Stimulated activated CD4-positive, alpha-beta T cell treated with anti-CD3 and anti-CD28 coated beads, Interleukin-15, amount 100 ng/mL, for 48 hours (primary cell): ENCODE results near the gene GSTM4.

Source experiments
- DNase-seq, 2 donors: peaks; one replicate each; pipeline ENCODE4 v3.0.0-alpha.2; 2020; ENCODE audit warnings: low read depth in 2 of 2

The GSTM4 gene

DNA sequence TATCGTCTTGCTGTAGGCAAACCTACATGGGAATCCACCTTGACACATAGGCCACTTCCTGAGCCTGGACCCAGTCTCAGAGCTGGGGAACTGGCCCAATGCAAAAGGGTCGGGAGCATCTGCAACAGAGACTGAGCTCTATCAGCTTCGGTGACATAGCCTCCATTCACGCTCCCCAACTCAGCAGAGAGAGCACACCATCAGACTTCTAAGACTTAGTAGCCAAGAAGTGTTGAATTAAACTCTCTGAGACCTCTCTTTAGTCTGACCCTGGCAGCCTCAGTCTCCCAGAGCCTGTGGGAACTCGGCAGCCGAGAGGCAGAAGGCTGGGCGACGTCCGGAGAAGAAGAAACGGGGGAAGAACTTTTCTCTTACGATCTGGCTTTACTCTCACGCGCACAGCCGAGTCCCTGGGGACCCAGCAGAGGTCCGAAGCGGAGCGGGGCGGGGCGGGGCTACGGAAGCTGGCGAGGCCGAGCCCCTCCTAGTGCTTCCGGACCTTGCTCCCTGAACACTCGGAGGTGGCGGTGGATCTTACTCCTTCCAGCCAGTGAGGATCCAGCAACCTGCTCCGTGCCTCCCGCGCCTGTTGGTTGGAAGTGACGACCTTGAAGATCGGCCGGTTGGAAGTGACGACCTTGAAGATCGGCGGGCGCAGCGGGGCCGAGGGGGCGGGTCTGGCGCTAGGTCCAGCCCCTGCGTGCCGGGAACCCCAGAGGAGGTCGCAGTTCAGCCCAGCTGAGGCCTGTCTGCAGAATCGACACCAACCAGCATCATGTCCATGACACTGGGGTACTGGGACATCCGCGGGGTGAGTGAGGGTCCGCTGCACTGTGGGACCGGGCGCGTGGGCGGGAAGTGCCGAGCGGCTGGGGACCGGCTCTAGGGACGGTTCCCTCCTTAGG lies at the start of gene GSTM4:
TSS of gene GSTM4 (plus strand) at position 485 of the 905 bp plus-strand sequence. CDS start at position 776, 291 bp downstream.
- peak; percentile 41 to 73 for DNase-seq

DNA sequence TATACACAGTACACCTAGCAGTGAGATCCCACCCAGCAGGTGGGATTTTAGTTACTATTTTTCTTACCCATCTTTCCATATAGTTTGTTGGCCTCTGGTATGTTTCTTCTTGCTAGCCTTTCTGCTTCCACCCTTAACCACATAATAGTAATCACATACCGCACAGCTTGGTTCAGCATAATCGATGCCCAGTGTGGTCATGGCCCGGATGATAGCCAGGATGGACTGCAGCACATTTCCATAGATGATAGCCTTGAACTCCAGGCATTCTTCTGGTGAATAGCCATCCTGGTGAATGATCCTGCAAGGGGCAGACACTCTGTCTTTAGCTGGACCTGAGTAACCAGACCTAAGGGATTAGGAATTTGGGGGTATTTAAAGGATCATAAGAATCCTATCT lies 46.0 kb upstream of the GSTM4 start:
- DNase-seq = no peak

DNA sequence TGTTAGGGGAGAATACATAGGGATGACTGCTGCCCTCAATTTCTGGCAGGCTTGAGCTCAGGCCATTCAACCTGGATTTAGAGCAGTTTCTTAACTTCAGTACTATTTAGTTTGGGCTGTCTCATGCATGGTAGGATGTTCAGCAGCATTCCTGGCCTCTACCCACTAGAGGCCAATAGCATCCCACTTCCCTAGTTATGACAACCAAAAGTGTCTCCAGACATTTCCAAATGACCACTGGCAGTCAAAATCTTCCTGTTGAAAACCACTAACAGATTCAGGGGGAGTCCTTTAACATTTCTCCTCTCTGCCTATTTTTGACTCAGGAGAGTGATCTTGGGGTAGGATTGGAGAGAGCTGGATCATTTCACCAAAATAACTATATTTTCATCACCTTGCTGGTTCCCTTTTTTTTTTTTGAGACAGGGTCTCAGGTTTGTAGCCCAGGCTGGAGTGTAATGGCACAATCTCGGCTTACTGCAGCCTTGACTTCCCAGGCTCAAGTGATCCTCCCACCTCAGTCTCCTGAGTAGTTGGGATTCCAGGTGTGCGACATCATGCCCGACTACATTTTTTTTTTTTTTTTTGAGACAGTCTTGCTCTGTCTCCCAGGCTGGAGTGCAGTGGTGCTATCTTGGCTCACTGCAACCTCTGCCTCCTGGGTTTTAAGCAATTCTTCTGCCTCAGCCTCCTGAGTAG lies 45.1 kb upstream of the GSTM4 start:
- DNase-seq = no peak

DNA sequence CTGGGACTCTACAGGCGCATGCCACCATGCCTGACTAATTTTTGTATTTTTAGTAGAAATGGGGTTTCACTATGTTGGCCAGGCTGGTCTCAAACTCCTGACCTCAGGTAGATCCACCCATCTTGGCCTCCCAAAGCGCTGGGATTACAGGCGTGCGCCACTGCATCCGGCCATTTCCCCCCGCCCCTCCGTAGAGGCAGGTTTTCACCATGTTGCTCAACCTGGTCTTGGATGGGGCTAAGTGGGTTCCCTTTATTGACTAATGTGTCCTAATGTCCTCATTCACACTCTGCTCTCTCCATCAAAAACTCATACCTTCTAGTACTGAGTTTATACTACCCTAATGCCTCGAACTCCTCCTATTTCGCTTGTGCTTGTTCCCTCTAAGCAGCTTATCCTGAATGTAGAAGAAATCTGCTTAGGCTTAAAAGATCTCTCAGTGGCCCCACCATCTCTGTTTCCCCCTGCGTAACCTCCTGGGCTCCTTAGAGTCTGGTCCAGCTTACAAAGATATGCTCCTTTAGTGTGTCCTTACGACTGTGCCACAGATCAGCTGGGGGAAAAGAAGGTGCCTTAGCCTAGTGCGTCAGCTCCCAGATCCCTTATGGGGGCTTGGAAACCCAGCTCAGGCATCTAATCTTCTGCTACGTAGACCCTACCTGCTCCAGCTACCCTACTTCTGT lies 44.5 kb upstream of the GSTM4 start:
- no peak for DNase-seq

DNA sequence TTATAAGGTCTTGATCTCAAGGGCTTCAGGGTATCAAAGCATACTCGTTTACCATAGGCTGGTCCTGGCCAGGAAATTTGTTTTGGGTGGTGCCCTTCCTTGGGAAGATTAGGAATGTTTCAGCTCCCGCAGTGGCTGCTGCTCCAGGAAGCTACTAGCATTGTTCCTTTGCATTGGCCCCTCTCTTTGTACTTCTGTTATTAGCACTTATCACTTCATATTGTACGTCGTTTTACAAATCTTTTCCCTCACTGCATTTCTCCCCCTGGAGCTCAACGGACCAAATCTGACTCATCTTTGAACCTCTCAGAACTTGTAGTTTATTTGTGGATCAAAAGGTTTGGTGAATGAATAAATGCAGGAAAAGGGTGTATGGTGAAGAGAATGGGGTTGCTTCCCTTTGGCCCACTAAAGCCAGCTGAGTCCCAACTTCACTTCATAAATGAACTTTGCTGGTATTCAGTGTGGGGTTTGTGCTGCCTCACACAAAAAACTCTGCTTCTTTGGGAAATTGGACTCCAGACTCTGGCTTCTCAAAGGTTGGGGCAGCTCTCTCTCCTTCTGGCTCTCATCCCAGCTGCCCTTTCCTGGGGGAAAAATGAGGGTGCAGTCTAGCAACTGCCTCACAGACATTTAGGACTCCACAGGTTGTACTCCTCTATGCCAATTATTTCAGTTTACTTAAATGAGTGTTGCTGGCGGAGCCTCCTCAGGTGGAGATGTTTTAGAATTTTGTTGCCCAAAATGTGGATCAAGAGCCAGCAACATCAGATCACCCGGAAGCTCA lies 42.3 kb upstream of the GSTM4 start:
- DNase-seq = no peak

DNA sequence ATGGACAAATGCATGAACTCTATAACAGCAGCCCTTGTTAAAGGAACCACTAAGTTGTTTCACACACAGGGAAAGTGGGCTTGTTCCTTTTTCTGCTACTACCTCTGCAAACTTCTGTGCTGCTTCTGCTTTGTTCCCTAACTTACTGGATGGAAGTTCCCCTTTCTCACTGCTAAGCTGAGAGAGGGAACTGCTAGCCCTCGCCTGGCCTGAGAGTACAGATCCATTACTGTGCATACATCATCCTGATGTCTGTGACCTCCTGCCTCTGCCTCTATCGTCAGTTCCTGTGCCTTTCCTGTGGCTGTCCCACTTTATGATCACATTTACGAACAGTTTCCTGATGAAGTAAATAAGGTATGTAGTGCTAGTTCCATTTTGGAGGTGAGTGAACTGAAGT lies 40.0 kb upstream of the GSTM4 start:
- DNase-seq = no peak

DNA sequence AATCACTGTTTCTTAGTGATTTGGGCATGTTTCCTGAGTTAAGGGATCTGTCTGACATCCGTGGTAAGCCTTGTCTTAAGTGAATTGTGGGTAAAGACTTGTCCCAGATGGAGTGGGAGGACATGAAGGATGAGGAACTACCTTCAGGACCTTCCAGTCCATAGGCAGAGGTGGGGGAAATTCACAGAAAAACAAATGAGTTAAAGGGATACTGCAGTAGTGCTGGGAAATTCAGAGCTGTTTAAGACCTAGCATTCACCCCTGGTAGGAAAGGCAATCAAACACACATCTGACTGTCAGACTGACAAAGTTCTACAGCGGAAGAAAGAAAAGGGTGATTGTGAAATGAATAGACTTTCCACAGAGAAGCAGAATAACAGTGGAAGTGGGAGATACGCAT lies 39.5 kb upstream of the GSTM4 start:
- DNase-seq = no peak

DNA sequence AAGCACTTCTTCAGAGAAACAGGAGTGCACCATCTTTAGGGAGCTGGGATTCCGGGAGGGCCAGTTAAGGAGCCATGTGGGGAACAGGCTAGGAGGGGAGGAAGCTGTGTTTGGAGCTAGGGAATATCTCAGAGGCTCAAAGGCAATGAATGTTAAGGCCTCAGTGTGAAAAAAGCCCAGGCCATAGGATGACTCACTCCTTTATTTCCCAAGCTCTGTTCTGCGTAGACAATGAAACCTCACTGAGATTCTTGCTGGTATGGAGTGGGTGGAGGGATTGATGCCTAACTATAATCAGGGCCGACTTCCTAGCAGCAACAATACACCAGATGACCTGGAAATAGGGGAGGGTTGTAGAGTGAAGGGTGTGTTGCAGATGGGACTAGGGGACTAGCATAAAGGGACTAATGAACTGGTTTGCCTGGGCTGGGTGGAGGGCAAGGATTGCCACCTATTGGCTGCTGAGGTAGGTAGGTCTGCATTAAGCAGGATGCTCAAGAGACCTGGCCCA lies 38.6 kb upstream of the GSTM4 start:
- no peak for DNase-seq

DNA sequence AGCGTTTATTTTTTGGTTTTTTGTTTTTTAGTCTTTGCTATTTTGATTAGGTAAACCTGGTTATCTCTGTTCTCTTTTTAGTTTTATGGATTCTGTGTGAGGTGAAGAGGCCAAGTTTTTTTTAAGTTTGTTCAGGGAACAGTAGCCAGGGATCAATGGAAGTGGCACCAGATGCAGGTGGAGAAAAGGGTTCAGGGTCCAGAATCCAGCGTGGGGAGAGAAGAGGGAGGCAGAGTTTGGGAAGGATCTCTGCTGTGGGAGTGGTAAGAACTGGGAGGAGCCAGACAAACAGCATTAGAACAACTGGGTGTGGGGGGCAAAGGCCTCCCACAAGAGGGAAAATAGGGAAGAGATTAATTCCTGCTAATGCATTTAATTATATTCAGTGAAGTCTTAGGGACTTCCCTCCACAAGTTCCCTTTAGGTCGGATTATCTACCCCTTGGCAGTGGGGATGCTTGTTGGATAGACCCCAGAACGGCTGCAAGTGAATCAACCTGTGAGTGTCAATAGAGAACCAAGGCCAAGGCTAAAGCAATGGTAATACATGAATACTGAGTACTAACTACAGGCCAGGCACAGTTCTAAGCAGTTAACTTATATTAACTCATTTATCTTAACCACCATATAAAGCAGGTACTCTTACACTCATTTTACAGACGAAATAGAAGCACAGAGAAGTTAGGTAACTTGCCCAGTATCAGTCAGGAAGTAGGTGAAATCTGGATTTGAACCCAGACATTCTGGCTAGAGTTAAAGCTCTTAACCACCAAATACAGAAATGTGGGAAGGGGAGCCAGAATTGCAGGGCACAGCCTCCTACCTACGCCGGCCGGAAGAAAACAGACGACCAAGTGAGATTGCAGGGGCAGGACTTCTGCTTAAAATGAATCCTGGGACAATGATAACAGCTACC lies 37.0 kb upstream of the GSTM4 start:
- no peak for DNase-seq

DNA sequence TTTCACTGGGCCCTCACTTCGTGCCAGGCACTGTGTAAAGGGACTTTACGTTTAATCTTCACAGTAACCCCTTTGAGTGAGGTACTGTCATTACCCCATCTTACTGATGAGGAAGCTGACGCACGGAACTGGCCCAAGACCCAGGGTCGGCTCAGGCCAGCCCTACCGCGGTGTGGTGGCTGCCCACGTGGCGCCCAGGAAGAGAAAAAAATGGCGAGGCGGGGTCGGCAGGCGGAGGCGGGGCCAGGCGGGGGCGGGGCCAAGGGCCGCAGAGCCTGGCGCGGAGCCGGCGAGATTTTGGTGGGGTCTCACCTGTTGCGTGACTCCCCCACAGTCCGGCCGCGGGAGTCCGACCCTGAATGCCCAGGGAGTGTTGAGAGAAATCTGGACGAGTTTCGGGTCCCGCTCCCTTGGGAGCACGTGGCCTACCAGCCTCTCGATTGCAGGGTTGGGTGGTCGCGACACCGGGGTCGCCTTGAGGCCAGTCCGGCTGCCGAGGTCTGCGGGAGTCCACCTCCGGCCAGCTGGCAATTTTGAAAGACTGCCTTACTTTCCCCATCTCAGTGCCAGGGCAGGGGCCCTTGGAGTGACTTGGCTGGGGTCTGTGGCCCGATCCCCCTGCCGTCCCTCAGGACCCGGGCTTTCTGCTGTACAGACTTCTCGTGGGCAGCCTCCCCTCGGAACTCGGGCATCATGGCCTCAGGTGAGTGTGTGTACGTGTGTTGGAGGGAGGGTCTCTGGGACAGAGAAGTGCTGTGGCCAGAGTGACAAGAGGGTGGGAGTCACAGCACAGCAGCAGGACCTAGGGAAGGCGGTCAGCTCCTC lies 36.1 kb upstream of the GSTM4 start, which contains the start of the genes AMPD2 and GNAT2:
TSS of gene AMPD2 (plus strand) at position 262 of the 825 bp plus-strand sequence. CDS start 1,339 bp downstream, outside the sequence.
TSS of gene GNAT2 (minus strand) at position 41 of the 825 bp plus-strand sequence. CDS start 6,746 bp downstream, outside the sequence.
- peak; percentile 50 to 67 for DNase-seq

DNA sequence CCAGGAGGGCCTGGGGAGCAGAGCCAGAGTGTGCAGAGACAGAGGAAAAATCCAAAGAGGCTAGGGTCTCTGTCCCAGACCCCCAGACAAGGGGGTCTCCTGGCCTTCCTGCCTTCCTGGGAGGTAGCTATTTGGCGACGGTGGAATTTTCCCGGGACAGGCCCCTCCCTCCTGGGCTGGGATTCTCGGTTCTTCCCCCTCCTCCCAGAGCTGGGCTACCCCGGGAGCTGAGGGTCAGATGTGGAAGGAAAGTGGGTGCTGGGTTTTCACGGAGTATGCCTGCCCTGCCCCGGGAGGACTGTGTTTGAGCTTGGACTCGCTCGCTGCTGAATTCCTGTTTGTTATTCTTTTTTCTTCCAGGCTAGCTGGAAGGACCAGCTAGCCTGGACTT lies 35.5 kb upstream of the GSTM4 start:
- no peak for DNase-seq

DNA sequence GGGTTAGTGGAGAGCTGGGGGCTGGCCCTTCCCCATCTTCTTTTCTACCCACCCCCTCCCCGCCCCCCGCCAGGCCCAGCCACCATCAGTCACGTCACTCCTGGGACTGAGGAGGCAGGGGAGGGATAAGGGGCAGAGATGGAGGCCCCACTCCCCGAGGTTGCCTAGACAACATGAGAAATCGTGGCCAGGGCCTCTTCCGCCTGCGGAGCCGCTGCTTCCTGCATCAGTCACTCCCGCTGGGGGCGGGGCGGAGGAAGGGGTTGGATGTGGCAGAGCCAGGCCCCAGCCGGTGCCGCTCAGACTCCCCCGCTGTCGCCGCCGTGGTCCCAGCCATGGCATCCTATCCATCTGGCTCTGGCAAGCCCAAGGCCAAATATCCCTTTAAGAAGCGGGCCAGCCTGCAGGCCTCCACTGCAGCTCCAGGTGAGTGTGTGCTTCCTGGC lies 35.0 kb upstream of the GSTM4 start:
- peak; percentile 93 to 98 for DNase-seq

DNA sequence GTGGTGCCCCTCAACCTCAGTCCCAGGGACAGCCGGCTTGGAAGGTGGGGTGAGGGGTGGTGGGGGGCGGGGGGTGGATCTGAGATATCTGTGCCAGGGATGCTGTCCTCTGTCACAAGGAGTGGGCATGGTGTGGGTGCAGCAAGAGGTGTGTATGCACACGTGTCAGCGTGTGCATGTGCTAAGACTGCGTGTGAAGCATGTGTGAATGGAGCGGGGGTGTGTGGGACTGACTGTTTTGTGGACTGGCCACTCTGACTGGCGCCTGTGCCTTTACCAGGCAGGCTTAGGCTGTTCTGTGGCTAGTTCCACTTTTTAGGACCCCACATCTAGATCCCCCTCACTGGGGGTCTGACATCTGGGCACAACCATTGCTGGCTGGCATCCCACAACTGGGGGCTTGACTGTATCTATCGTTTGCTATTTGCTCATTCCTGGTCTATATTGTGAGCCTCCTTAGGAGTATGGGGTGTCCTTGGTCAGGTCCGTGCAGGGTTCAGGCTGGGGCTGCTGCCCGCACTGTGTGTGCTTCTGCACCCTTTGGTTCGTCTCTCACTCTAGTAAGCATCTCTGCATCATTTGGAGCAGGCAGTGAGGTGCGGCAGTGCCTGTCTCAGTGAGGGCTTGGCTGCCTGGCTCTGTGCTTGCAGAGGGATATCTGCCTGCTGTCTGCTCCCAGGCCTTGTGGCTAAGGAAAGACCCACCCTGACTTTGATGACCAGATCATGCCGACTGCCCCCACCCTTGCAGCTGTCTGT lies 34.3 kb upstream of the GSTM4 start:
- DNase-seq = no peak

DNA sequence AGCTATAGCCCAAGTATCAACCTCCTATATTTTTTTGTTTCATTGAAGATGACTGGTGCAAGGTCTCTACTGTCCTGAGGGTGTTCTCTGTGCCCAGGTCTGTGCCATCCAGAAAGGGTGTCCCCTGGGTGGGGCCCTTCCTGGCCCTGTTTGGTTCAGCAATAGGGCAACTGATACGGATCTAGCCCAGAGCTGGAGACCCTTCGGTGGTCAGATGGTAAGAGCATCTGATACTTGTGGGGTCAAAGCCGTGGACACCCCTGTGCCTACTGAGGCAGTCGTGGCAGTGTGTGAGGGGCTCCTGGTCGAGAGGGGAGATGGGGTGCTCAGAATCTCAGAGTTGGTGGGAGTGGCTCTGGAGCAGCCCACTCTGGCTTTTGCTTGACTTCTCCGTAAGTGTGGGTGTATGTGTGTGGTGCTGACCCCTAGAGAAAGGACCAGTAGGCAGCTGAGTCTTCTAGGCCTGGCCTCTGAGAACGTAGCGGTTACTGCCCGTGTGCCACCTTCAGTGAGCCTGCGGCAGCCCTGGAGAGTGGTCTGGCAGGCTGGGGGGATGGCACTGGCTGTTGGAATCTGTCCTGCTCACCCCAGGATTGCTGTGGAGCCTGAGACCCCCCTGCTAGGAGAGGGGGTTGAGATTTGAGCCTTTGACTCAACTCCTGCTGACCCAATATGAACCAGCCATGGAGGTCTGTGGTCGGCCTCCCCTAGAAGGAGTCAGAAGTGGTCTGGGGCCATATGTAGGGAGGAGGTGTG lies 33.6 kb upstream of the GSTM4 start:
- no peak for DNase-seq

DNA sequence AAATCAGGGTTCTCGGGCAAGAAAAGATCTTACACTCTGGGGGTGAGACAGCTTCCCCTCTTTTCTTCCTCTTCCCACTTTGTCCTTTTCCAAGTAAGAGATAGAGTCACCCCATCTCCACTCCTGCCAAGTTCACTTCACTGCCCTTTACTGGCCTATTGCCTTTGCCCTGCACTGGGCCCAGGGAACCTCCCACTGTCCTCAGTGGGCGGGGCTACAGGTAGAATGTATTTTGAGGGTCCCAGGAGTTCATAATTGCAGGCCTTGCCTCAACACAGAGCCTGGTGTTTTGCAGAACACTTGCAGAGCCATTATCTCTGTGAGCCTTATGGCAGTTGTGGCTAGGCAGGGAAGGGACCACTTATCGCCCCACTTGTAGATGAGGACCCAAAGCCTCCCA lies 33.0 kb upstream of the GSTM4 start:
- DNase-seq = no peak

DNA sequence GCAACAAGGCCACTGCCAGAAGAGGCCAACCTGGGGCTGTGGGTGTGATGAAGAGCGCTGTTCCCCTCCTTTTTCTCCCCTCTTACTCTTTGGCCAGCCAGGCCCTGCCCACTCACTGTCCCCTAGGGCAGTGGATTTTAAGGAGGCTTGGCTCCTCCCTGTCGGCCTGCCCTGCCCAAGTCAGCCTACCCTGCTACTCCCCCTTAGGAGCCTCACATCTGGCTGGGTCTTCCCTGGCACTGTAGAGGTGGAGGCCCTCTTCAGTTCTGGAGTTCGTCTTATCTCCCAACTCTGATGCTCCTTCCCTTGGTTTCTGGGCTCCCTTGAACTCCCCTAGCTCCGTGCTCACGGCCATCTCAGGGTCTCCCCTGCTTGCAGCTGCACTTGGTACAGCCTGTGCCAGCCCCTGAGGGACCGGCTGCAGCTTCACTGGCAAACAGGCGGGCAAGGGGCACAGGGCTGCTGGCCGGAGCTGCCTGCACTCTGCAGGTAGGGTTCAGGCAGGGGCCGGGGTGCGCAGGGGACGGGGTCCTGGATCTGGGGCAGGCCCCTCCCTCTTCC lies 32.2 kb upstream of the GSTM4 start:
- DNase-seq = no peak
